Astrocyte (in vitro differentiated cells and primary cell): ENCODE results near the gene SLC8A2. TPM values are rescaled to one million over a fixed set of nuclear protein-coding genes. Genes with fewer than 3 reads are reported as not detected.

ENCODE experiments used
- DNase-seq: peaks from one replicate; pipeline ENCODE4 v3.0.0-alpha.2; 2010; ENCODE audit warnings: low read depth
- FAIRE-seq: peaks from 2 replicates; lab custom pipeline; 2011; peaks lifted over from hg19 to GRCh38; lab: Jason Lieb, UNC
- H2AFZ ChIP-seq: 2 replicates; pipeline ENCODE4 v1.6.0; 2012; ENCODE audit warnings: low read depth, low read length, inconsistent platforms
- H3K27ac ChIP-seq: 2 replicates; pipeline ENCODE4 v1.5.1; 2011; ENCODE audit warnings: low read depth, low read length, inconsistent platforms
- H3K27me3 ChIP-seq: 2 replicates; pipeline ENCODE4 v1.6.0; 2011; ENCODE audit warnings: low read length, inconsistent platforms; ENCODE audit not compliant: insufficient read depth
- H3K36me3 ChIP-seq: 2 replicates; pipeline ENCODE4 v1.5.1; 2011; ENCODE audit warnings: low read length, inconsistent platforms; ENCODE audit not compliant: insufficient read depth
- H3K4me1 ChIP-seq: 2 replicates; pipeline ENCODE4 v1.5.1; 2011; ENCODE audit warnings: low read length, inconsistent platforms; ENCODE audit not compliant: insufficient read depth
- H3K4me2 ChIP-seq: 2 replicates; pipeline ENCODE4 v1.6.0; 2012; ENCODE audit warnings: low read length, inconsistent platforms
- H3K4me3 ChIP-seq: 2 replicates; pipeline ENCODE4 v1.5.1; 2011; ENCODE audit warnings: low read depth, mild to moderate bottlenecking, low read length, inconsistent platforms; ENCODE audit not compliant: insufficient read depth
- H3K79me2 ChIP-seq: 2 replicates; pipeline ENCODE4 v1.6.0; 2012; ENCODE audit warnings: mild to moderate bottlenecking, low read length, inconsistent platforms; ENCODE audit not compliant: insufficient read depth
- H3K9ac ChIP-seq: 2 replicates; pipeline ENCODE4 v1.6.0; 2012; ENCODE audit warnings: mild to moderate bottlenecking, low read length, inconsistent platforms
- H3K9me3 ChIP-seq: 2 replicates; pipeline ENCODE4 v1.5.1; 2012; ENCODE audit warnings: low read depth, mild to moderate bottlenecking, low read length, inconsistent platforms; ENCODE audit not compliant: insufficient read depth
- H4K20me1 ChIP-seq: 2 replicates; pipeline ENCODE4 v1.6.0; 2012; ENCODE audit warnings: low read length, inconsistent platforms; ENCODE audit not compliant: insufficient read depth
- H3K27ac Mint-ChIP-seq: one replicate; pipeline ENCODE4 v1.8.0; 2021; ENCODE audit warnings: mild to moderate bottlenecking, mixed read lengths; ENCODE audit not compliant: unreplicated experiment
- H3K27me3 Mint-ChIP-seq: one replicate; pipeline ENCODE4 v1.8.0; 2021; ENCODE audit warnings: low read depth, mixed read lengths; ENCODE audit not compliant: unreplicated experiment
- H3K36me3 Mint-ChIP-seq: one replicate; pipeline ENCODE4 v1.8.0; 2021; ENCODE audit warnings: low read depth, mixed read lengths; ENCODE audit not compliant: unreplicated experiment
- H3K4me1 Mint-ChIP-seq: one replicate; pipeline ENCODE4 v1.8.0; 2021; ENCODE audit warnings: low read depth, mixed read lengths; ENCODE audit not compliant: unreplicated experiment
- H3K4me3 Mint-ChIP-seq: one replicate; pipeline ENCODE4 v1.8.0; 2021; ENCODE audit warnings: mild to moderate bottlenecking, moderate library complexity, mixed read lengths; ENCODE audit not compliant: unreplicated experiment
- H3K9me3 Mint-ChIP-seq: one replicate; pipeline ENCODE4 v1.8.0; 2021; ENCODE audit warnings: mild to moderate bottlenecking, mixed read lengths; ENCODE audit not compliant: unreplicated experiment
- CTCF ChIP-seq: IDR thresholded peaks from 2 replicates; pipeline ENCODE4 v1.5.1; 2011; ENCODE audit warnings: low read depth, mild to moderate bottlenecking, inconsistent platforms, low read length, moderate library complexity; ENCODE audit not compliant: insufficient read depth
- EZH2 ChIP-seq: IDR thresholded peaks from 2 replicates; pipeline ENCODE4 v1.6.1; 2012; ENCODE audit warnings: mild to moderate bottlenecking, low read length, inconsistent platforms; ENCODE audit not compliant: insufficient read depth
- total RNA-seq: library from RNA; stranded (reverse); gene quantifications from 2 replicates; pipeline ENCODE4 v1.2.1, GENCODE V29; 2021

Gene SLC8A2
- total RNA-seq, 1 donor from 2014 or later: 3.3 TPM

- FAIRE-seq (no peak), DNase-seq (no peak)
- Mint-ChIP-seq H3K27me3 (peaks cover 12% of the 10 kb centered on the region), H3K36me3 (peaks cover 10% of the 10 kb centered on the region), H3K4me3 (peak overlapping the region; percentile 71), H3K9me3 (no peaks in the 10 kb centered on the region), H3K4me1 (peaks cover 29% of the 10 kb centered on the region), H3K27ac (no peak overlapping the region)
- Histone ChIP-seq H3K4me3 (no peak overlapping the region), H3K9ac (no peak overlapping the region), H3K79me2 (no peaks in the 10 kb centered on the region), H2AFZ (no peak overlapping the region), H3K4me1 (peaks cover 5% of the 10 kb centered on the region), H3K9me3 (no peaks in the 10 kb centered on the region), H4K20me1 (peaks cover 32% of the 10 kb centered on the region), H3K4me2 (no peak overlapping the region), H3K36me3 (no peaks in the 10 kb centered on the region), H3K27me3 (peaks cover 59% of the 10 kb centered on the region), H3K27ac (no peak overlapping the region)
- peak; percentile 70 for TF ChIP-seq EZH2
- TF ChIP-seq CTCF: no peak
Measured at GRCh38 chr19:47419789-47420188, 51.9 kb downstream of the SLC8A2 start.

GRCh38 chr19:47419030-47419783 is 52.5 kb downstream of the SLC8A2 start, which contains the start of gene MEIS3:
Gene MEIS3 (minus strand): TSS chr19:47419527. CDS start chr19:47419081, 446 bp downstream.
- no peaks in the 10 kb centered on the region for H3K9me3 ChIP-seq
- Mint-ChIP-seq H3K4me3 (peak within 1 kb of the TSS; percentile 89), H3K27me3 (peaks cover 12% of the 10 kb centered on the region), H3K9me3 (no peaks in the 10 kb centered on the region), H3K27ac (peak within 1 kb of the TSS; percentile 93), H3K36me3 (peaks cover 12% of the 10 kb centered on the region), H3K4me1 (peaks cover 29% of the 10 kb centered on the region)
- no peaks in the 10 kb centered on the region for H3K79me2 ChIP-seq
- peak within 1 kb of the TSS; percentile 82 for H3K4me2 ChIP-seq
- peaks cover 32% of the 10 kb centered on the region for H4K20me1 ChIP-seq
- H3K36me3 ChIP-seq: no peaks in the 10 kb centered on the region
- H3K9ac ChIP-seq: peak within 1 kb of the TSS; percentile 43
- peak within 1 kb of the TSS; percentile 42 for H3K4me3 ChIP-seq
- TF ChIP-seq CTCF: no peak
- TF ChIP-seq EZH2: peak; percentile 16
- DNase-seq (no peak), FAIRE-seq (no peak)
- H3K4me1 ChIP-seq: peaks cover 5% of the 10 kb centered on the region
- no peak within 1 kb of the TSS for H3K27ac ChIP-seq
- no peak within 1 kb of the TSS for H2AFZ ChIP-seq
- peaks cover 59% of the 10 kb centered on the region for H3K27me3 ChIP-seq

- Mint-ChIP-seq H3K36me3 (peaks cover 17% of the 10 kb centered on the region), H3K9me3 (no peaks in the 10 kb centered on the region), H3K27ac (no peak overlapping the region), H3K4me1 (peaks cover 29% of the 10 kb centered on the region), H3K27me3 (peaks cover 12% of the 10 kb centered on the region), H3K4me3 (peak overlapping the region; percentile 89)
- Histone ChIP-seq H3K36me3 (no peaks in the 10 kb centered on the region), H3K4me3 (peak overlapping the region; percentile 42), H4K20me1 (peaks cover 32% of the 10 kb centered on the region), H3K79me2 (no peaks in the 10 kb centered on the region), H3K4me2 (peak overlapping the region; percentile 82), H3K9me3 (no peaks in the 10 kb centered on the region), H2AFZ (no peak overlapping the region), H3K27ac (no peak overlapping the region), H3K4me1 (peaks cover 5% of the 10 kb centered on the region), H3K27me3 (peaks cover 55% of the 10 kb centered on the region), H3K9ac (peak overlapping the region; percentile 43)
- no peak for TF ChIP-seq CTCF
- TF ChIP-seq EZH2: peak; percentile 89
- FAIRE-seq (no peak), DNase-seq (no peak)
Measured at GRCh38 chr19:47418692-47419029, 53.0 kb downstream of the SLC8A2 start.
